ENCODE results near the gene TAOK2. TPM values are rescaled to one million over a fixed set of nuclear protein-coding genes. Genes with fewer than 3 reads are reported as not detected.
"Not testable (repeated sequence)": the region's sequence is repeated elsewhere in the genome, so short reads cannot be mapped to it uniquely, and the experiment has no call there.

Gene TAOK2
- total RNA-seq, 4 donors from 2014 or later: 38.4 to 62.1 (median 46.5) TPM

- H3K9me3 ChIP-seq: no peaks in the 10 kb centered on the region
- WGBS, 2 donors (ENCODE audit: low coverage in 1 of 2): 67 to 73% methylated on average over 5 to 7 of the region's 7 CpGs
- TF ChIP-seq POLR2A (IDR thresholded peaks at IDR 0.05) (no peak), EP300 (IDR thresholded peaks at IDR 0.05) (no peak), POLR2AphosphoS5 (IDR thresholded peaks at IDR 0.05) (no peak)
- TF ChIP-seq, protein P1, sequence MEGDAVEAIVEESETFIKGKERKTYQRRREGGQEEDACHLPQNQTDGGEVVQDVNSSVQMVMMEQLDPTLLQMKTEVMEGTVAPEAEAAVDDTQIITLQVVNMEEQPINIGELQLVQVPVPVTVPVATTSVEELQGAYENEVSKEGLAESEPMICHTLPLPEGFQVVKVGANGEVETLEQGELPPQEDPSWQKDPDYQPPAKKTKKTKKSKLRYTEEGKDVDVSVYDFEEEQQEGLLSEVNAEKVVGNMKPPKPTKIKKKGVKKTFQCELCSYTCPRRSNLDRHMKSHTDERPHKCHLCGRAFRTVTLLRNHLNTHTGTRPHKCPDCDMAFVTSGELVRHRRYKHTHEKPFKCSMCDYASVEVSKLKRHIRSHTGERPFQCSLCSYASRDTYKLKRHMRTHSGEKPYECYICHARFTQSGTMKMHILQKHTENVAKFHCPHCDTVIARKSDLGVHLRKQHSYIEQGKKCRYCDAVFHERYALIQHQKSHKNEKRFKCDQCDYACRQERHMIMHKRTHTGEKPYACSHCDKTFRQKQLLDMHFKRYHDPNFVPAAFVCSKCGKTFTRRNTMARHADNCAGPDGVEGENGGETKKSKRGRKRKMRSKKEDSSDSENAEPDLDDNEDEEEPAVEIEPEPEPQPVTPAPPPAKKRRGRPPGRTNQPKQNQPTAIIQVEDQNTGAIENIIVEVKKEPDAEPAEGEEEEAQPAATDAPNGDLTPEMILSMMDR (IDR thresholded peaks at IDR 0.05): no peak
- peaks cover 0 to 17% (median 6%) of the 10 kb centered on the region in 3 donors for H3K4me1 ChIP-seq
- ATAC-seq: no peak
- no peak overlapping the region for H3K4me3 ChIP-seq
- H3K27me3 ChIP-seq: peaks cover 87% of the 10 kb centered on the region
- no peak overlapping the region for H3K27ac ChIP-seq
- H3K36me3 ChIP-seq: no peaks in the 10 kb centered on the region
Observed at GRCh38 chr16:30033270-30033669, 59.6 kb downstream of the TAOK2 start.

GRCh38 chr16:30040221-30040620 lies 66.6 kb downstream of the TAOK2 start:
- no peak overlapping the region for H3K4me3 ChIP-seq
- H3K27ac ChIP-seq: no peak overlapping the region
- H3K27me3 ChIP-seq: peaks cover 59% of the 10 kb centered on the region
- 46 to 62% methylated on average over 5 of the region's 5 CpGs for WGBS, 2 donors (ENCODE audit: low coverage in 1 of 2)
- no peaks in the 10 kb centered on the region for H3K36me3 ChIP-seq
- no peaks in the 10 kb centered on the region for H3K4me1 ChIP-seq
- TF ChIP-seq, protein P1 (IDR thresholded peaks at IDR 0.05): no peak
- TF ChIP-seq POLR2AphosphoS5 (IDR thresholded peaks at IDR 0.05) (no peak), EP300 (IDR thresholded peaks at IDR 0.05) (no peak), POLR2A (IDR thresholded peaks at IDR 0.05) (no peak)
- ATAC-seq: no peak
- H3K9me3 ChIP-seq: no peaks in the 10 kb centered on the region

- 83 to 90% methylated on average over 1 to 5 of the region's 5 CpGs for WGBS, 2 donors (ENCODE audit: low coverage in 1 of 2)
- not testable (repeated sequence) for H3K4me1 ChIP-seq
- H3K27me3 ChIP-seq: peaks cover 54% of the 10 kb centered on the region
Observed at GRCh38 chr16:30040690-30041089, 67.0 kb downstream of the TAOK2 start.

GRCh38 chr16:30041841-30042240 lies 68.2 kb downstream of the TAOK2 start:
- Histone ChIP-seq H3K9me3 (no peaks in the 10 kb centered on the region), H3K4me1 (no peaks in the 10 kb centered on the region), H3K27ac (no peak overlapping the region), H3K27me3 (peaks cover 48% of the 10 kb centered on the region), H3K36me3 (no peaks in the 10 kb centered on the region), H3K4me3 (no peak overlapping the region)
- ATAC-seq: no peak
- TF ChIP-seq, protein P1 (IDR thresholded peaks at IDR 0.05): peak in 3 of 4 experiments; percentile 24 to 53 (median 34)
- no peak for TF ChIP-seq POLR2AphosphoS5 (IDR thresholded peaks at IDR 0.05)
- WGBS, 2 donors (ENCODE audit: low coverage in 1 of 2): 9 to 17% methylated on average over 5 of the region's 5 CpGs

More at GRCh38 chr16:30040690-30041089, 67.0 kb downstream of the TAOK2 start:
- H3K27ac ChIP-seq, H3K36me3 ChIP-seq, H3K4me3 ChIP-seq, ATAC-seq, H3K9me3 ChIP-seq: not testable (repeated sequence)

Other genes with a start within 250 kb of the TAOK2 start
- gene C16orf54, start 227.9 kb upstream of the TAOK2 start, total RNA-seq: 1 to 10 TPM in 2 of 4 donors, under 1 TPM in 2; 0.32 to 2.7 (median 1.3) TPM
- not detected for gene ZG16, start 195.6 kb upstream of the TAOK2 start, total RNA-seq
- gene KIF22, start 183.1 kb upstream of the TAOK2 start, total RNA-seq: 10 to 100 TPM in 3 of 4 donors, 1 to 10 TPM in 1; 9.4 to 17.3 (median 12.8) TPM
- gene MAZ, start 167.3 kb upstream of the TAOK2 start, total RNA-seq: 100 to 1,000 TPM in 3 of 4 donors, 10 to 100 TPM in 1; 86.3 to 212 (median 116) TPM
- gene PRRT2, start 161.7 kb upstream of the TAOK2 start, total RNA-seq: 10 to 100 TPM in 1 of 4 donors, 1 to 10 TPM in 3; 4.2 to 13.5 (median 6.0) TPM
- 10 to 100 TPM; 19.3 to 29.6 (median 20.2) TPM for gene PAGR1, start 157.7 kb upstream of the TAOK2 start, total RNA-seq
- gene MVP, start 153.4 kb upstream of the TAOK2 start, total RNA-seq: 100 to 1,000 TPM in 3 of 4 donors, 10 to 100 TPM in 1; 82.2 to 162 (median 129) TPM
- gene CDIPT, start 110.6 kb upstream of the TAOK2 start, total RNA-seq: 100 to 1,000 TPM; 119 to 167 (median 130) TPM
- gene SEZ6L2, start 74.3 kb upstream of the TAOK2 start, total RNA-seq: 1 to 10 TPM in 3 of 4 donors, not detected in 1; 1.1 to 1.6 (median 1.1) TPM
- under 1 TPM in 1 of 4 donors, not detected in 3; 0.42 TPM for gene ASPHD1, start 73.4 kb upstream of the TAOK2 start, total RNA-seq
- 10 to 100 TPM; 12.0 to 30.7 (median 20.1) TPM for gene KCTD13, start 47.6 kb upstream of the TAOK2 start, total RNA-seq
- gene TMEM219, start 11.8 kb upstream of the TAOK2 start, total RNA-seq: 100 to 1,000 TPM in 2 of 4 donors, 10 to 100 TPM in 2; 89.1 to 131 (median 100) TPM
- gene HIRIP3, start 21.7 kb downstream of the TAOK2 start, total RNA-seq: 10 to 100 TPM; 25.6 to 31.4 (median 28.2) TPM
- gene INO80E, start 22.4 kb downstream of the TAOK2 start, total RNA-seq: 10 to 100 TPM; 40.9 to 82.2 (median 74.4) TPM
- gene DOC2A, start 37.2 kb downstream of the TAOK2 start, total RNA-seq: under 1 TPM in 3 of 4 donors, not detected in 1; 0.77 to 0.81 (median 0.78) TPM
- gene C16orf92, start 49.3 kb downstream of the TAOK2 start, total RNA-seq: not detected
- not detected for gene TLCD3B, start 57.4 kb downstream of the TAOK2 start, total RNA-seq
- 1,000 to 10,000 TPM; 1,018 to 1,914 (median 1,258) TPM for gene ALDOA, start 91.9 kb downstream of the TAOK2 start, total RNA-seq
- gene PPP4C, start 102.1 kb downstream of the TAOK2 start, total RNA-seq: 10 to 100 TPM; 41.2 to 58.5 (median 48.6) TPM
- gene TBX6, start 118.1 kb downstream of the TAOK2 start, total RNA-seq: under 1 TPM; 0.40 to 0.84 (median 0.45) TPM
- 100 to 1,000 TPM in 1 of 4 donors, 10 to 100 TPM in 3; 76.9 to 105 (median 80.2) TPM for gene YPEL3, start 122.3 kb downstream of the TAOK2 start, total RNA-seq
- 1 to 10 TPM; 1.1 to 3.1 (median 1.9) TPM for gene GDPD3, start 139.7 kb downstream of the TAOK2 start, total RNA-seq
- 10 to 100 TPM; 39.2 to 61.4 (median 48.4) TPM for gene MAPK3, start 149.4 kb downstream of the TAOK2 start, total RNA-seq
- gene CORO1A, start 209.7 kb downstream of the TAOK2 start, total RNA-seq: 10 to 100 TPM in 3 of 4 donors, 1 to 10 TPM in 1; 8.6 to 32.0 (median 13.1) TPM
- 10 to 100 TPM; 72.7 to 98.8 (median 88.4) TPM for gene BOLA2B, start 219.8 kb downstream of the TAOK2 start, total RNA-seq
- gene SLX1A, start 220.0 kb downstream of the TAOK2 start, total RNA-seq: 10 to 100 TPM in 2 of 4 donors, 1 to 10 TPM in 2; 7.8 to 21.2 (median 13.5) TPM
- 10 to 100 TPM in 1 of 4 donors, 1 to 10 TPM in 2, not detected in 1; 5.1 to 10.4 (median 8.8) TPM for gene SULT1A3, start 225.4 kb downstream of the TAOK2 start, total RNA-seq

All from gastroesophageal sphincter (tissue), 4 donors.